Prostate gland (tissue), 2 donors: ENCODE measurements around the gene TMEM132E. TPM values are rescaled to one million over a fixed set of nuclear protein-coding genes. Genes with fewer than 3 reads are reported as not detected.

ENCODE experiments used
- DNase-seq: peaks from one replicate; pipeline ENCODE4 v3.0.0-alpha.2; 2019; ENCODE audit warnings: low spot score
- H3K27ac ChIP-seq, 2 donors: fragments of 200-600 bp; sonication (generic); 2 replicates each; pipeline ENCODE4 v1.5.1; 2017 to 2019
- H3K27me3 ChIP-seq: fragments of 200-600 bp; sonication (generic); replicated peaks from 2 replicates; pipeline ENCODE4 v1.5.1; 2019; ENCODE audit not compliant: insufficient read depth
- H3K36me3 ChIP-seq, 2 donors: fragments of 200-600 bp; sonication (generic); 1 replicate in 1 of 2; 2 replicates in 1 of 2; pipeline versions ENCODE4 v1.5.1 to v1.8.1; 2017 to 2019
- H3K4me1 ChIP-seq: fragments of 200-600 bp; sonication (generic); replicated peaks from 2 replicates; pipeline ENCODE4 v1.5.1; 2019
- H3K4me3 ChIP-seq, 2 donors: fragments of 200-600 bp; sonication (generic); 2 replicates each; pipeline ENCODE4 v1.5.1; 2017 to 2019
- H3K9me3 ChIP-seq: fragments of 200-600 bp; sonication (generic); 2 replicates; pipeline ENCODE4 v1.5.1; 2017
- CTCF ChIP-seq, 4 experiments: fragments of 200-600 bp in 2 of 4; fragments of 450-650 bp in 2 of 4; sonication (generic) in 2 of 4; IDR thresholded peaks; 1 replicate in 3 of 4; 2 replicates in 1 of 4; pipeline ENCODE4 v1.5.1; 2016 to 2019; ENCODE audit warnings: antibody characterized with exemption in 4 of 4, mild to moderate bottlenecking in 2 of 4, moderate library complexity in 2 of 4
- POLR2A ChIP-seq: fragments of 450-650 bp; IDR thresholded peaks from one replicate; pipeline ENCODE4 v1.6.1; 2016; ENCODE audit warnings: antibody characterized with exemption, mild to moderate bottlenecking
- POLR2AphosphoS5 ChIP-seq: sonication (generic); formaldehyde crosslinking; IDR thresholded peaks from one replicate; pipeline ENCODE4 v1.6.1; 2017; ENCODE audit warnings: antibody characterized with exemption
- WGBS: methylation state at CpG from one replicate; pipeline ENCODE4 v1.1.5; 2018; 5-methylcytosine and 5-hydroxymethylcytosine counted together
- intact Hi-C: fragments of 100-400 bp; cut with DNase I; formaldehyde crosslinking; loops from one replicate; pipeline ENCODE4 v1.14.2; 2022
- total RNA-seq, 2 donors: library from RNA; depleted of rRNA; stranded (reverse); fragments of >200 nt; gene quantifications; one replicate each; pipeline ENCODE4 v1.1.0, GENCODE V29; 2016

The TMEM132E gene
- total RNA-seq, 2 donors from 2014 or later, result 1.0 TPM; not detected in 1

GRCh38 chr17:34582185-34582900 lies 3.0 kb downstream of the TMEM132E start:
- Histone ChIP-seq H3K9me3 (no peaks in the 10 kb centered on the region), H3K36me3 (no peaks in the 10 kb centered on the region), H3K4me3 (no peak overlapping the region), H3K27ac (no peak overlapping the region), H3K4me1 (peaks cover 22% of the 10 kb centered on the region), H3K27me3 (peaks cover 22% of the 10 kb centered on the region)
- intact Hi-C loops, result no loop called here
- TF ChIP-seq POLR2AphosphoS5 (no peak), CTCF (IDR thresholded peaks at IDR 0.05) (no peak), POLR2A (no peak)
- 22% methylated on average over 22 of the region's 22 CpGs for WGBS
- no peak for DNase-seq

- no peaks in the 10 kb centered on the region for H3K9me3 ChIP-seq
- intact Hi-C loops, result no loop called here
- H3K27ac ChIP-seq, result no peak overlapping the region
- peaks cover 22% of the 10 kb centered on the region for H3K27me3 ChIP-seq
- no peak for DNase-seq
- WGBS, result 40% methylated on average over 3 of the region's 3 CpGs
- no peak overlapping the region for H3K4me3 ChIP-seq
- H3K4me1 ChIP-seq, result peaks cover 22% of the 10 kb centered on the region
- H3K36me3 ChIP-seq, result no peaks in the 10 kb centered on the region
- TF ChIP-seq CTCF (IDR thresholded peaks at IDR 0.05) (no peak), POLR2AphosphoS5 (no peak), POLR2A (no peak)
Observed at GRCh38 chr17:34582901-34583245, 3.5 kb downstream of the TMEM132E start.

- no peak overlapping the region for H3K27ac ChIP-seq
- 29% methylated on average over 12 of the region's 12 CpGs for WGBS
- no peak overlapping the region for H3K4me3 ChIP-seq
- intact Hi-C loops, result no loop called here
- H3K9me3 ChIP-seq, result no peaks in the 10 kb centered on the region
- no peaks in the 10 kb centered on the region for H3K36me3 ChIP-seq
- DNase-seq, result no peak
- H3K4me1 ChIP-seq, result peaks cover 19% of the 10 kb centered on the region
- H3K27me3 ChIP-seq, result peaks cover 22% of the 10 kb centered on the region
- no peak for TF ChIP-seq POLR2A
- peak in 2 of 4 experiments; percentile 14 to 20 for TF ChIP-seq CTCF (IDR thresholded peaks at IDR 0.05)
- TF ChIP-seq POLR2AphosphoS5, result no peak
Observed at GRCh38 chr17:34584805-34585416, 5.5 kb downstream of the TMEM132E start.

GRCh38 chr17:34586346-34586846 lies 7.0 kb downstream of the TMEM132E start:
- WGBS, result 63% methylated on average over 3 of the region's 3 CpGs
- no peak for DNase-seq
- Histone ChIP-seq H3K9me3 (no peaks in the 10 kb centered on the region), H3K27ac (no peak overlapping the region), H3K4me3 (no peak overlapping the region), H3K27me3 (peaks cover 12% of the 10 kb centered on the region), H3K36me3 (no peaks in the 10 kb centered on the region), H3K4me1 (peaks cover 5% of the 10 kb centered on the region)
- TF ChIP-seq POLR2A, result no peak
- no peak for TF ChIP-seq CTCF (IDR thresholded peaks at IDR 0.05)
- TF ChIP-seq POLR2AphosphoS5, result no peak
- intact Hi-C loops, result no loop called here

GRCh38 chr17:34588266-34588665 lies 8.9 kb downstream of the TMEM132E start:
- intact Hi-C loops, result no loop called here
- Histone ChIP-seq H3K36me3 (no peaks in the 10 kb centered on the region), H3K9me3 (no peaks in the 10 kb centered on the region), H3K27me3 (peaks cover 2% of the 10 kb centered on the region), H3K4me1 (no peaks in the 10 kb centered on the region), H3K4me3 (no peak overlapping the region), H3K27ac (no peak overlapping the region)
- TF ChIP-seq CTCF (IDR thresholded peaks at IDR 0.05), result no peak
- TF ChIP-seq POLR2AphosphoS5, result no peak
- TF ChIP-seq POLR2A, result no peak
- 80% methylated on average over 6 of the region's 6 CpGs for WGBS
- no peak for DNase-seq
